ENCODE data around the gene CIROP. TPM values are rescaled to one million over a fixed set of nuclear protein-coding genes. Genes with fewer than 3 reads are reported as not detected.

The CIROP gene
- total and polyA plus RNA-seq, 2 experiments from 2014 or later, result 0.15 TPM; not detected in 1

DNA sequence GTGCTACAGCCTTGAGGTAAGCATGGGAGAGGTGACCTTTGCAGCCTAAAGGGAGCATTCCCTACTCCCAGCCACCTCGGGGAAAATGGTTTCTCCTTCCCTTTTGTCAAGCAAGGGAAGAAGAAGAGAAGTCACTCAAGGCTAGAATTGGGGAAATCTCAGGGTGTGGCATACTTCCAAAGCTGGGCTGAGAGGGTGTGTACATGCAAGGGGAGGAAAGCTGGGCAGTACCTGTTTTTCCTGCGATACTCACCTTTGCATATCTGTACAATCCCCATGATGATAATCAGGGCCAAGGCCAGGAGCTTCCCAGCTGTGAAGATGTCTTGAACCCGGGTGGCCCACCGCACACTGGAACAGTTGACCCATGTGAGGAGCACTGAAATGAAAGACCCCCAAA is 38.0 kb upstream of the CIROP start:
- Histone ChIP-seq H3K36me3 (no peaks in the 10 kb centered on the region), H3K27ac (no peak overlapping the region), H3K27me3 (no peaks in the 10 kb centered on the region), H3K4me3 (no peak overlapping the region), H3K4me1 (ENCODE audit: low read depth) (peaks cover 7% of the 10 kb centered on the region), H3K9me3 (ENCODE audit: low read depth) (no peaks in the 10 kb centered on the region)
- DNase-seq (ENCODE audit: low read depth in 1 of 2, low spot score in 1 of 2), result no peak
- TF ChIP-seq, protein P1, sequence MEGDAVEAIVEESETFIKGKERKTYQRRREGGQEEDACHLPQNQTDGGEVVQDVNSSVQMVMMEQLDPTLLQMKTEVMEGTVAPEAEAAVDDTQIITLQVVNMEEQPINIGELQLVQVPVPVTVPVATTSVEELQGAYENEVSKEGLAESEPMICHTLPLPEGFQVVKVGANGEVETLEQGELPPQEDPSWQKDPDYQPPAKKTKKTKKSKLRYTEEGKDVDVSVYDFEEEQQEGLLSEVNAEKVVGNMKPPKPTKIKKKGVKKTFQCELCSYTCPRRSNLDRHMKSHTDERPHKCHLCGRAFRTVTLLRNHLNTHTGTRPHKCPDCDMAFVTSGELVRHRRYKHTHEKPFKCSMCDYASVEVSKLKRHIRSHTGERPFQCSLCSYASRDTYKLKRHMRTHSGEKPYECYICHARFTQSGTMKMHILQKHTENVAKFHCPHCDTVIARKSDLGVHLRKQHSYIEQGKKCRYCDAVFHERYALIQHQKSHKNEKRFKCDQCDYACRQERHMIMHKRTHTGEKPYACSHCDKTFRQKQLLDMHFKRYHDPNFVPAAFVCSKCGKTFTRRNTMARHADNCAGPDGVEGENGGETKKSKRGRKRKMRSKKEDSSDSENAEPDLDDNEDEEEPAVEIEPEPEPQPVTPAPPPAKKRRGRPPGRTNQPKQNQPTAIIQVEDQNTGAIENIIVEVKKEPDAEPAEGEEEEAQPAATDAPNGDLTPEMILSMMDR (IDR thresholded peaks at IDR 0.05; ENCODE audit: low read depth, low read length), result no peak

- Histone ChIP-seq H3K27me3 (no peaks in the 10 kb centered on the region), H3K4me1 (ENCODE audit: low read depth) (peaks cover 7% of the 10 kb centered on the region), H3K27ac (no peak overlapping the region), H3K4me3 (no peak overlapping the region), H3K9me3 (ENCODE audit: low read depth) (no peaks in the 10 kb centered on the region), H3K36me3 (no peaks in the 10 kb centered on the region)
- DNase-seq (ENCODE audit: low read depth in 1 of 2, low spot score in 1 of 2), result peak in 1 of 2 donors; percentile 90
- TF ChIP-seq, protein P1 (IDR thresholded peaks at IDR 0.05; ENCODE audit: low read depth, low read length), result no peak
These were observed 37.1 kb upstream of the CIROP start for GRCh38 chr14:23141706-23142444.

GRCh38 chr14:23140371-23140770 is 35.6 kb upstream of the CIROP start:
- peak in 1 of 2 donors; percentile 38 for DNase-seq (ENCODE audit: low read depth in 1 of 2, low spot score in 1 of 2)
- peaks cover 7% of the 10 kb centered on the region for H3K4me1 ChIP-seq (ENCODE audit: low read depth)
- H3K27ac ChIP-seq, result peak overlapping the region; percentile 78
- no peaks in the 10 kb centered on the region for H3K36me3 ChIP-seq
- H3K9me3 ChIP-seq (ENCODE audit: low read depth), result no peaks in the 10 kb centered on the region
- TF ChIP-seq, protein P1 (IDR thresholded peaks at IDR 0.05; ENCODE audit: low read depth, low read length), result no peak
- H3K4me3 ChIP-seq, result no peak overlapping the region
- no peaks in the 10 kb centered on the region for H3K27me3 ChIP-seq

DNA sequence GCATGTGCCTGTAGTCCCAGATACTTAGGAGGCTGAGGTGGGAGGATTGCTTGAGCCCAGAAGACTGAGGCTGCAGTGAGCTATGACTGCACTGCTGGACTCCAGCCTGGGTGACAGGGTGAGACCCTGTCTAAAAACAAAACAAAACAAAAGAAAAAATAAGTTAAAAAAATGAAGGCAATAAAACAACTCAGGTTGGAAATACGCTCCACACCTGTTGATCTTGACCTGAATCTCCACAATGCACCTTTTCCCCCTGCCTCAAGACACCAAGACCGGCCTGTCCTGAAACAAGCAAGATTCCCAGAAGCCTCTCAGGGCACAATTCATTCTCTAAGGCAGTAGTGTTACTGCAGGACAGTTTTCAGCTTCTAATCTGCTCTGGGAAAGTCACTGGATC is 35.1 kb upstream of the CIROP start:
- no peaks in the 10 kb centered on the region for H3K9me3 ChIP-seq (ENCODE audit: low read depth)
- TF ChIP-seq, protein P1 (IDR thresholded peaks at IDR 0.05; ENCODE audit: low read depth, low read length), result no peak
- no peaks in the 10 kb centered on the region for H3K36me3 ChIP-seq
- peak overlapping the region; percentile 78 for H3K27ac ChIP-seq
- DNase-seq (ENCODE audit: low read depth in 1 of 2, low spot score in 1 of 2), result no peak
- H3K27me3 ChIP-seq, result no peaks in the 10 kb centered on the region
- peaks cover 7% of the 10 kb centered on the region for H3K4me1 ChIP-seq (ENCODE audit: low read depth)
- no peak overlapping the region for H3K4me3 ChIP-seq

- H3K9me3 ChIP-seq (ENCODE audit: low read depth), result no peaks in the 10 kb centered on the region
- TF ChIP-seq, protein P1 (IDR thresholded peaks at IDR 0.05; ENCODE audit: low read depth, low read length), result no peak
- H3K4me3 ChIP-seq, result no peak overlapping the region
- no peaks in the 10 kb centered on the region for H3K36me3 ChIP-seq
- H3K4me1 ChIP-seq (ENCODE audit: low read depth), result peaks cover 7% of the 10 kb centered on the region
- no peak for DNase-seq (ENCODE audit: low read depth in 1 of 2, low spot score in 1 of 2)
- H3K27me3 ChIP-seq, result no peaks in the 10 kb centered on the region
- H3K27ac ChIP-seq, result no peak overlapping the region
These were observed 33.2 kb upstream of the CIROP start for GRCh38 chr14:23137813-23138535.
